Common myeloid progenitor, CD34-positive (primary cell): ENCODE data around the gene SYT2.

Experiments used
- CTCF ChIA-PET: fragments of 350-600 bp; sonication (Branson Sonifier 250); formaldehyde crosslinking; loops from one replicate; lab custom pipeline; 2021; ENCODE audit warnings: antibody characterized with exemption; lab: Charles Lee
- POLR2A ChIA-PET: fragments of 350-600 bp; sonication (Branson Sonifier 250); formaldehyde crosslinking; loops from one replicate; lab custom pipeline; 2021; ENCODE audit warnings: antibody characterized with exemption; lab: Charles Lee
- DNase-seq, 3 donors: peaks; one replicate each; pipeline versions ENCODE4 v3.0.0 to v3.0.0-alpha.2; 2013
- H3K27ac ChIP-seq, 2 experiments: 1 replicate in 1 of 2; 2 replicates in 1 of 2; pipeline ENCODE4 v1.7.0; 2013; ENCODE audit warnings: inconsistent platforms in 2 of 2, low read length in 2 of 2, mild to moderate bottlenecking in 2 of 2, low read depth in 1 of 2, moderate library complexity in 1 of 2; ENCODE audit not compliant: severe bottlenecking in 2 of 2, insufficient read depth in 1 of 2, poor library complexity in 1 of 2
- H3K27me3 ChIP-seq, 5 experiments: replicated peaks in 2 of 5; 1 replicate in 3 of 5; 2 replicates in 2 of 5; pipeline versions ENCODE4 v1.6.1 to v1.7.0; 2013; ENCODE audit warnings: low read length in 4 of 5, mild to moderate bottlenecking in 2 of 5, moderate library complexity in 2 of 5, inconsistent platforms in 1 of 5; ENCODE audit not compliant: insufficient read depth in 5 of 5, control insufficient read depth in 4 of 5
- H3K36me3 ChIP-seq, 4 experiments: 1 replicate in 2 of 4; 2 replicates in 2 of 4; pipeline versions ENCODE4 v1.6.1 to v1.7.0; 2013; ENCODE audit warnings: low read length in 3 of 4, control low read depth in 1 of 4, mild to moderate bottlenecking in 1 of 4; ENCODE audit not compliant: control insufficient read depth in 4 of 4, insufficient read depth in 4 of 4
- H3K4me1 ChIP-seq, 4 experiments: 1 replicate in 3 of 4; 2 replicates in 1 of 4; pipeline versions ENCODE4 v1.6.1 to v1.7.1; 2013; ENCODE audit warnings: low read length in 3 of 4, mild to moderate bottlenecking in 3 of 4, control low read depth in 1 of 4, inconsistent platforms in 1 of 4, moderate library complexity in 1 of 4; ENCODE audit not compliant: control insufficient read depth in 4 of 4, insufficient read depth in 4 of 4; ENCODE audit errors: control extremely low read depth in 1 of 4
- H3K4me3 ChIP-seq, 7 experiments: 1 replicate in 4 of 7; 2 replicates in 3 of 7; pipeline versions ENCODE4 v1.5.1 to v1.7.0; 2013; ENCODE audit warnings: mild to moderate bottlenecking in 7 of 7, low read length in 6 of 7, moderate library complexity in 6 of 7, inconsistent platforms in 2 of 7, low read depth in 2 of 7, control low read depth in 1 of 7; ENCODE audit not compliant: insufficient read depth in 4 of 7, control insufficient read depth in 1 of 7; ENCODE audit errors: extremely low read depth in 1 of 7
- H3K9me3 ChIP-seq, 5 experiments: 1 replicate in 4 of 5; 2 replicates in 1 of 5; pipeline versions ENCODE4 v1.6.1 to v1.7.1; 2013; ENCODE audit warnings: low read length in 4 of 5, mild to moderate bottlenecking in 2 of 5, inconsistent platforms in 1 of 5, low read depth in 1 of 5, moderate library complexity in 1 of 5; ENCODE audit not compliant: control insufficient read depth in 4 of 5, insufficient read depth in 2 of 5; ENCODE audit errors: control extremely low read depth in 1 of 5
- WGBS: methylation state at CpG from one replicate; pipeline ENCODE4 v1.1.5; 2013; ENCODE audit not compliant: insufficient coverage; 5-methylcytosine and 5-hydroxymethylcytosine counted together

The SYT2 gene

GRCh38 chr1:202708456-202709275 is 1.6 kb downstream of the SYT2 start:
- 75% methylated on average over 10 of the region's 12 CpGs for WGBS
- no peak for DNase-seq
- Histone ChIP-seq H3K27ac (no peak overlapping the region), H3K4me3 (no peak overlapping the region), H3K4me1 (peaks cover 0 to 16% (median 10%) of the 10 kb centered on the region in 4 experiments), H3K36me3 (no peaks in the 10 kb centered on the region), H3K27me3 (peaks cover 4 to 97% (median 63%) of the 10 kb centered on the region in 5 experiments), H3K9me3 (no peaks in the 10 kb centered on the region)
- CTCF ChIA-PET = interaction anchor here (1.0 to 2.6 kb wide), 3 partner anchors 8 to 11 kb away, joined by 3 to 9 read pairs (median 3); no protein-coding TSS in a partner anchor
- POLR2A ChIA-PET = interaction anchor here (0.6 kb wide), 1 partner anchor 16 kb away, joined by 6 read pairs; no protein-coding TSS in a partner anchor

- DNase-seq = no peak
- Histone ChIP-seq H3K4me3 (no peak overlapping the region), H3K27ac (no peak overlapping the region), H3K4me1 (peaks cover 0 to 16% (median 10%) of the 10 kb centered on the region in 4 experiments), H3K36me3 (no peaks in the 10 kb centered on the region), H3K27me3 (peaks cover 4 to 98% (median 60%) of the 10 kb centered on the region in 5 experiments), H3K9me3 (no peaks in the 10 kb centered on the region)
- 81% methylated on average over 4 of the region's 5 CpGs for WGBS
- ChIA-PET CTCF (interaction anchor here (1.3 kb wide), 1 partner anchor 13 kb away, joined by 4 read pairs; no protein-coding TSS in a partner anchor), POLR2A (interaction anchor here (0.7 kb wide), 1 partner anchor 20 kb away, joined by 3 read pairs; no protein-coding TSS in a partner anchor)
These were observed 3.4 kb downstream of the SYT2 start for GRCh38 chr1:202706851-202707250.

GRCh38 chr1:202704601-202705000 is 5.7 kb downstream of the SYT2 start:
- ChIA-PET POLR2A (no interaction called here), CTCF (interaction anchor here (2.7 kb wide), 1 partner anchor 14 kb away, joined by 8 read pairs; no protein-coding TSS in a partner anchor)
- Histone ChIP-seq H3K4me1 (peaks cover 0 to 5% (median 2%) of the 10 kb centered on the region in 4 experiments), H3K9me3 (no peaks in the 10 kb centered on the region), H3K36me3 (no peaks in the 10 kb centered on the region), H3K4me3 (no peak overlapping the region), H3K27me3 (peaks cover 0 to 85% (median 44%) of the 10 kb centered on the region in 5 experiments), H3K27ac (no peak overlapping the region)
- 86% methylated on average over 4 of the region's 4 CpGs for whole genome bisulfite sequencing
- DNase-seq = no peak

- no peak overlapping the region for H3K27ac ChIP-seq
- H3K36me3 ChIP-seq = no peaks in the 10 kb centered on the region
- WGBS = no CpG with 5 or more reads among the region's 6 CpGs
- ChIA-PET POLR2A (interaction anchor here (0.6 kb wide), 1 partner anchor 229 kb away, joined by 3 read pairs; no protein-coding TSS in a partner anchor), CTCF (interaction anchor here (0.5 to 2.7 kb wide), 4 partner anchors 13 to 1218 kb away, joined by 3 to 8 read pairs (median 3); no protein-coding TSS in a partner anchor)
- peaks cover 0 to 82% (median 35%) of the 10 kb centered on the region in 5 experiments for H3K27me3 ChIP-seq
- no peak for DNase-seq
- no peak overlapping the region for H3K4me3 ChIP-seq
- H3K9me3 ChIP-seq = no peaks in the 10 kb centered on the region
- H3K4me1 ChIP-seq = peaks cover 0 to 6% (median 5%) of the 10 kb centered on the region in 4 experiments
These were observed 7.1 kb downstream of the SYT2 start for GRCh38 chr1:202703191-202703590.

- no peak for DNase-seq
- ChIA-PET POLR2A (no interaction called here), CTCF (no interaction called here)
- Histone ChIP-seq H3K4me3 (no peak overlapping the region), H3K9me3 (no peaks in the 10 kb centered on the region), H3K27me3 (peaks cover 4 to 81% (median 34%) of the 10 kb centered on the region in 5 experiments), H3K27ac (no peak overlapping the region), H3K4me1 (peaks cover 0 to 8% (median 7%) of the 10 kb centered on the region in 4 experiments), H3K36me3 (no peaks in the 10 kb centered on the region)
- 89% methylated on average over 5 of the region's 5 CpGs for WGBS
These were observed 8.2 kb downstream of the SYT2 start for GRCh38 chr1:202702088-202702487.

- DNase-seq = no peak
- 93% methylated on average over 2 of the region's 3 CpGs for WGBS
- Histone ChIP-seq H3K27me3 (peaks cover 4 to 81% (median 26%) of the 10 kb centered on the region in 5 experiments), H3K36me3 (no peaks in the 10 kb centered on the region), H3K27ac (no peak overlapping the region), H3K4me3 (no peak overlapping the region), H3K9me3 (no peaks in the 10 kb centered on the region), H3K4me1 (peaks cover 0 to 8% (median 7%) of the 10 kb centered on the region in 4 experiments)
- ChIA-PET POLR2A (no interaction called here), CTCF (interaction anchor here (1.3 to 2.1 kb wide), 3 partner anchors 8 to 19 kb away, joined by 3 to 7 read pairs (median 4); no protein-coding TSS in a partner anchor)
These were observed 9.1 kb downstream of the SYT2 start for GRCh38 chr1:202701200-202701599.
